IPS DF 6.9 (cell line): ENCODE measurements around the gene PLEKHA7.

Experiments
- DNase-seq: peaks from one replicate; pipeline ENCODE4 v3.0.0-alpha.2; 2013; ENCODE audit warnings: low read depth, low spot score
- H3K27ac ChIP-seq: one replicate; pipeline ENCODE4 v1.5.1; 2013; ENCODE audit warnings: low read length, control low read depth
- H3K27me3 ChIP-seq: 2 replicates; pipeline ENCODE4 v1.6.1; 2013; ENCODE audit warnings: mild to moderate bottlenecking, low read length; ENCODE audit not compliant: control insufficient read depth, insufficient read depth
- H3K36me3 ChIP-seq: 2 replicates; pipeline ENCODE4 v1.6.1; 2013; ENCODE audit warnings: low read length; ENCODE audit not compliant: control insufficient read depth, insufficient read depth
- H3K4me1 ChIP-seq: 2 replicates; pipeline ENCODE4 v1.6.1; 2013; ENCODE audit warnings: low read length; ENCODE audit not compliant: control insufficient read depth, insufficient read depth
- H3K4me3 ChIP-seq: 2 replicates; pipeline ENCODE4 v1.5.1; 2013; ENCODE audit warnings: mild to moderate bottlenecking, low read length
- H3K9me3 ChIP-seq: 2 replicates; pipeline ENCODE4 v1.6.1; 2013; ENCODE audit warnings: low read length, inconsistent platforms; ENCODE audit not compliant: control insufficient read depth, insufficient read depth
- WGBS: extraction: QIAGEN DNeasy Blood & Tissue Kit; methylation state at CpG from one replicate; pipeline ENCODE4 v1.1.7; 2013; ENCODE audit warnings: mixed read lengths, missing lambda C conversion rate; ENCODE audit not compliant: insufficient read length, insufficient coverage; 5-methylcytosine and 5-hydroxymethylcytosine counted together

The PLEKHA7 gene

DNA sequence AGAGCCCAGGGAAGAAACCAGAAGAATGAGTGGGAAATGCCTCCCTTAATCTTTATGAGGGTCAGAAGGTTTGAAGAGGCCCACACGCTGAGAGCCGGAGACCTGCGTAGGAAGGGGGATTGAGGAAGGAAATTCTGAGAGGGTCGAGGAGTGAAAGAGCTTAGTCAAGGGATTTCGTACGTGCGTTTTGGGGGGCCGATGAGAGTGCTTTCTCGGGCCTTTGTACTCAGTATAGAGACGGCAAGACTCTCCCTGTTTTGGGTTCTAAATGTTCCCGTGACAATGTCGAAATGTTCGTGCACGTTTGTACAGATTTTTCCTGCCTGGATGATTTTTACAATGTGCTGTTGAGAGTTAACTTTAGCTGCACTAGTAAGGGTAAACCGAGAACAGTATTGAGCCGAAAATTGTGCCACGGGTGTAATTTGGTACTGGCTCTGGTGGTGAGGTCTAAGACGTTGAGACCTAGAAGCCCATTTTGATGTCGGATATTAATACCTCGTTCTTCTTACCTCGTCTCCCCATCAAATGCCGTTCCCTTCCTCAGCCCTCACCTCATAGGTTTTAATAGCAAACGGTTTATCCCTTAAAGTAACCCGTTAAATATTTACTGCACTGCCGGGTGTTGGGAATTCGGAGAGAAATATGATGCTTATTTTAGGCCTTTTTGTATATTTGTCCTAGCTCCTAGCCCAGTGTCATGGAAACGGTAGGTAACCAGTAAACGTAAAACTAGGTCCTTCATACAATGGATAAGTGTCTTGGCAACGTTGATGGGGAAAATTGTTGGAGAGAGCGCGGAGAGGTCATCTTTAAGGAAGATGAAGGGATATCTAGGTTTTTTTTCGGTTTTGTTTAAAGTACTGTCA lies 275.0 kb downstream of the PLEKHA7 start:
- no peak overlapping the region for H3K27ac ChIP-seq
- WGBS, result no CpG with 5 or more reads among the region's 32 CpGs
- H3K36me3 ChIP-seq, result no peaks in the 10 kb centered on the region; the same call in 1 of the 2 replicates
- no peaks in the 10 kb centered on the region for H3K4me1 ChIP-seq
- H3K27me3 ChIP-seq, result no peaks in the 10 kb centered on the region
- H3K9me3 ChIP-seq, result no peaks in the 10 kb centered on the region
- DNase-seq, result no peak
- H3K4me3 ChIP-seq, result peak overlapping the region; percentile 86

DNA sequence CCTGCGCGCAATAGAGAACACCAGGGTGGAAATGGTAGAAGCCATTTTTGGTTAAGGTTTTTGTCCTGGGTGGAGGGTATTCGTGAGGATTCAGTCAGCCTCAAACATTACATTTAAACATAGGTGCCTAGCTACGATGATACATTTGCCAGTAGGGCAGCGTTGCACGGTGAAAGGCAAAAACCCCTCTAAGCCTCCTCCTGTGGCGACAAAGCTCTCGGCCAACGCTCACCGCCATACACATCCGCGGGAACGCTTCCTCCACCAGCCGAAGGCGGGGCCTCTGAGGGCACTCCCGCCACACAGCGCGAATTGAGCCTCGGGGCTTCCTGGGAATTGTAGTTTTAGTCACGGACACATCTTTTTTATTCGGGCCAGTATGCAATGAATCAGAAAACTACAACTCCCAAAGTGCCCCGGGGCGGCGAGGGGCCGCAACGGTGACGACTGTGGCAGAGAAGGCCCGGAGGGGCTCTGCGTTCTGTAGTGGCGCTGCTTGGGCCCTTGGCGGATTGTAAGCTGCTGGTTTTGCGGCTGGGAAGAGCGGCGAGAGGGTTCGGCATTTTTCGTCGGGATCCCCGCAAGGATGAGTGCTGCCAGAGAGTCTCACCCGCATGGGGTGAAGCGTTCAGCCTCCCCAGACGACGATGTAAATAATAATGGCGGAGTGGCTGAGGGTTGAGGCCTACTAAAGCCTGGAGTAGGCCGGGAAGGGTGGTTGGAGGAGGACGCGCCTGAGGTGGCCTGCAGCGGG lies 275.8 kb downstream of the PLEKHA7 start, which contains the start of gene C11orf58:
C11orf58 (plus strand) TSS at position 455 of the 754 bp plus-strand sequence; CDS start at position 587, 132 bp downstream.
- H3K4me1 ChIP-seq, result no peaks in the 10 kb centered on the region
- no peaks in the 10 kb centered on the region for H3K9me3 ChIP-seq
- peak; percentile 85 for DNase-seq
- no peaks in the 10 kb centered on the region for H3K27me3 ChIP-seq
- H3K4me3 ChIP-seq, result peak within 1 kb of the TSS; percentile 86
- WGBS, result no CpG with 5 or more reads among the region's 47 CpGs
- H3K36me3 ChIP-seq, result no peaks in the 10 kb centered on the region; the same call in 1 of the 2 replicates
- H3K27ac ChIP-seq, result no peak within 1 kb of the TSS

DNA sequence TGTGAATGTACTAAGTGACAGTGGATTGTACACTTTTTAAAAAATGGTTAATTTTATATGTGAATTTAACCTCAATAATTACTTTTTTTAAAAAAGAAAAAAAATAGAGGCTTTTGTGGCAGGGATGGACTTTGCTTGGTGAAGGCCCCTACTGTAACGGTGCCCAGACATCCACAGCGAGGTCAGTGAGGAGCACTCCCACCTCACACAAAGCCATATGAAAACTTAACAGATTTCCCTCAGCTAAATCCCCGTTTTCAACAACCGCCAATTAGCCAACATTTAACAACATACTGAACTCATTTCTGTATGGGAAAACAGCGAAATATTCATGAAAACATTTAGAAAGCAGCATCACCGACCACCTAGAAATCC lies 276.4 kb downstream of the PLEKHA7 start:
- Histone ChIP-seq H3K9me3 (no peaks in the 10 kb centered on the region), H3K27ac (no peak overlapping the region), H3K27me3 (no peaks in the 10 kb centered on the region), H3K4me3 (peak overlapping the region; percentile 86; the same call in 1 of the 2 replicates), H3K36me3 (no peaks in the 10 kb centered on the region; the same call in 1 of the 2 replicates), H3K4me1 (no peaks in the 10 kb centered on the region)
- no CpG with 5 or more reads among the region's 6 CpGs for WGBS
- DNase-seq, result no peak
